Epithelial cell of esophagus (primary cell): ENCODE results near the gene FBXL17.
A peak's percentile ranks its signal among the peaks of the same experiment; 100 is the strongest.

Source experiments
- DNase-seq: peaks from one replicate; pipeline ENCODE4 v3.0.0; 2010; ENCODE audit warnings: low read depth
- H3K4me3 ChIP-seq: 2 replicates; pipeline ENCODE4 v1.5.1; 2011; ENCODE audit warnings: mild to moderate bottlenecking, low read length, control low read depth
- CTCF ChIP-seq: IDR thresholded peaks from 2 replicates; pipeline ENCODE4 v1.5.1; 2011; ENCODE audit warnings: low read depth, mild to moderate bottlenecking, low read length, control low read depth, inconsistent platforms; ENCODE audit not compliant: insufficient read depth; ENCODE audit errors: missing control alignments

FBXL17 gene

GRCh38 chr5:108381954-108382783 lies at the start of gene FBXL17:
TSS of gene FBXL17 (minus strand) at chr5:108382098.
- peak; percentile 88 for DNase-seq
- no peak for TF ChIP-seq CTCF
- H3K4me3 ChIP-seq = peak within 1 kb of the TSS; percentile 80

- peak; percentile 37 for DNase-seq
- H3K4me3 ChIP-seq = no peak overlapping the region
- no peak for TF ChIP-seq CTCF
Observed at GRCh38 chr5:108430931-108431608, 49.2 kb upstream of the FBXL17 start.

DNA sequence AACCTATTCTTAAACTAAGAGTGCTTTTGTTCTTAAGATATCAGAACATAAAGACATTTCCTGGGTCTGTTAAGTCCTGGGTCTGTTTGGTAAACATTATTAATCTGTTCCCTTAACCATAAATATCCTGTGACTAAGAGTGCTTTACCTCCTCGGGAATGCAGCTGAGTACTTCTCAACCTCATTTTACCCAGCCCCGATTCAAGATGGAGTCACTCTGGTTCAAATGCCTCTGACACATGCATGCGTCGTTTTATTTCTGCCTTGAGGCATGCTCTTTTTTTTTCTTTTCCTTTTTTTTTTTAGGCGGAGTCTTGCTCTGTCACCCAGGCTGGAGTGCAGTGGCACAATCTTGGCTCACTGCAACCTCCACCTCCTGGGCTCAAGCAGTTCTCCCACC lies 39.8 kb upstream of the FBXL17 start:
- no peak for TF ChIP-seq CTCF
- no peak overlapping the region for H3K4me3 ChIP-seq
- DNase-seq = peak; percentile 32

- H3K4me3 ChIP-seq = no peak overlapping the region
- TF ChIP-seq CTCF = no peak
- DNase-seq = no peak
Observed at GRCh38 chr5:108420755-108421154, 38.9 kb upstream of the FBXL17 start.

GRCh38 chr5:108420158-108420557 lies 38.3 kb upstream of the FBXL17 start:
- DNase-seq = no peak
- H3K4me3 ChIP-seq = no peak overlapping the region
- TF ChIP-seq CTCF = no peak

GRCh38 chr5:108418197-108418596 lies 36.3 kb upstream of the FBXL17 start:
- no peak for DNase-seq
- TF ChIP-seq CTCF = no peak
- no peak overlapping the region for H3K4me3 ChIP-seq
